ENCODE results near the gene HSPA12A.

DNA sequence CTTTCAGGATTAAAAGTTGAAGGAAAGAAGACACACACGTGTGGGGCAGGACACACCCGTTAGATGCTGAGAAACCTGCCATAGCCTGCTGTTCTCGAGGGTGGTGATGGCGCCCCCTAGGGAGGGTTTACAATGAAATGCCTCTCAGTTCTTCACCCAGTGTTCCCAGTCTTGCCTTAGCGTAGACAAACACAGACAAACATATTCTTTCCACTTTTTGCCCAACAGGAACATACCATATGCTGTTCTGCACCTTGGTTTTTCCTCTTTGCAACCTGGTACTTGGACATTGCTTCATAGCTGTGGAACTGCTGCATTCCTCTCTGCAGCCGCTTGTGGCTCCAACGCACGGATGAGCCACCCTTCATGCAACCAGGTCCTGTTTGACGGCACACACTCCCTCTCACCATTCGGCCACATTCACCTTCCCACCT lies 23.3 kb upstream of the HSPA12A start:
- TF ChIP-seq, protein P1, sequence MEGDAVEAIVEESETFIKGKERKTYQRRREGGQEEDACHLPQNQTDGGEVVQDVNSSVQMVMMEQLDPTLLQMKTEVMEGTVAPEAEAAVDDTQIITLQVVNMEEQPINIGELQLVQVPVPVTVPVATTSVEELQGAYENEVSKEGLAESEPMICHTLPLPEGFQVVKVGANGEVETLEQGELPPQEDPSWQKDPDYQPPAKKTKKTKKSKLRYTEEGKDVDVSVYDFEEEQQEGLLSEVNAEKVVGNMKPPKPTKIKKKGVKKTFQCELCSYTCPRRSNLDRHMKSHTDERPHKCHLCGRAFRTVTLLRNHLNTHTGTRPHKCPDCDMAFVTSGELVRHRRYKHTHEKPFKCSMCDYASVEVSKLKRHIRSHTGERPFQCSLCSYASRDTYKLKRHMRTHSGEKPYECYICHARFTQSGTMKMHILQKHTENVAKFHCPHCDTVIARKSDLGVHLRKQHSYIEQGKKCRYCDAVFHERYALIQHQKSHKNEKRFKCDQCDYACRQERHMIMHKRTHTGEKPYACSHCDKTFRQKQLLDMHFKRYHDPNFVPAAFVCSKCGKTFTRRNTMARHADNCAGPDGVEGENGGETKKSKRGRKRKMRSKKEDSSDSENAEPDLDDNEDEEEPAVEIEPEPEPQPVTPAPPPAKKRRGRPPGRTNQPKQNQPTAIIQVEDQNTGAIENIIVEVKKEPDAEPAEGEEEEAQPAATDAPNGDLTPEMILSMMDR (IDR thresholded peaks at IDR 0.05): no peak
- TF ChIP-seq POLR2A (IDR thresholded peaks at IDR 0.05) (no peak), POLR2AphosphoS5 (IDR thresholded peaks at IDR 0.05) (no peak)
